CD4-positive, alpha-beta T cell treated with Interleukin-10 for 1 hour (primary cell): ENCODE results near the gene ARHGEF28.

ENCODE experiments used
- DNase-seq: peaks from one replicate; pipeline ENCODE4 v3.0.0-alpha.2; 2020

Gene ARHGEF28, protein sequence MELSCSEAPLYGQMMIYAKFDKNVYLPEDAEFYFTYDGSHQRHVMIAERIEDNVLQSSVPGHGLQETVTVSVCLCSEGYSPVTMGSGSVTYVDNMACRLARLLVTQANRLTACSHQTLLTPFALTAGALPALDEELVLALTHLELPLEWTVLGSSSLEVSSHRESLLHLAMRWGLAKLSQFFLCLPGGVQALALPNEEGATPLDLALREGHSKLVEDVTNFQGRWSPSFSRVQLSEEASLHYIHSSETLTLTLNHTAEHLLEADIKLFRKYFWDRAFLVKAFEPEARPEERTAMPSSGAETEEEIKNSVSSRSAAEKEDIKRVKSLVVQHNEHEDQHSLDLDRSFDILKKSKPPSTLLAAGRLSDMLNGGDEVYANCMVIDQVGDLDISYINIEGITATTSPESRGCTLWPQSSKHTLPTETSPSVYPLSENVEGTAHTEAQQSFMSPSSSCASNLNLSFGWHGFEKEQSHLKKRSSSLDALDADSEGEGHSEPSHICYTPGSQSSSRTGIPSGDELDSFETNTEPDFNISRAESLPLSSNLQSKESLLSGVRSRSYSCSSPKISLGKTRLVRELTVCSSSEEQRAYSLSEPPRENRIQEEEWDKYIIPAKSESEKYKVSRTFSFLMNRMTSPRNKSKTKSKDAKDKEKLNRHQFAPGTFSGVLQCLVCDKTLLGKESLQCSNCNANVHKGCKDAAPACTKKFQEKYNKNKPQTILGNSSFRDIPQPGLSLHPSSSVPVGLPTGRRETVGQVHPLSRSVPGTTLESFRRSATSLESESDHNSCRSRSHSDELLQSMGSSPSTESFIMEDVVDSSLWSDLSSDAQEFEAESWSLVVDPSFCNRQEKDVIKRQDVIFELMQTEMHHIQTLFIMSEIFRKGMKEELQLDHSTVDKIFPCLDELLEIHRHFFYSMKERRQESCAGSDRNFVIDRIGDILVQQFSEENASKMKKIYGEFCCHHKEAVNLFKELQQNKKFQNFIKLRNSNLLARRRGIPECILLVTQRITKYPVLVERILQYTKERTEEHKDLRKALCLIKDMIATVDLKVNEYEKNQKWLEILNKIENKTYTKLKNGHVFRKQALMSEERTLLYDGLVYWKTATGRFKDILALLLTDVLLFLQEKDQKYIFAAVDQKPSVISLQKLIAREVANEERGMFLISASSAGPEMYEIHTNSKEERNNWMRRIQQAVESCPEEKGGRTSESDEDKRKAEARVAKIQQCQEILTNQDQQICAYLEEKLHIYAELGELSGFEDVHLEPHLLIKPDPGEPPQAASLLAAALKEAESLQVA (N-terminal part only)

DNA sequence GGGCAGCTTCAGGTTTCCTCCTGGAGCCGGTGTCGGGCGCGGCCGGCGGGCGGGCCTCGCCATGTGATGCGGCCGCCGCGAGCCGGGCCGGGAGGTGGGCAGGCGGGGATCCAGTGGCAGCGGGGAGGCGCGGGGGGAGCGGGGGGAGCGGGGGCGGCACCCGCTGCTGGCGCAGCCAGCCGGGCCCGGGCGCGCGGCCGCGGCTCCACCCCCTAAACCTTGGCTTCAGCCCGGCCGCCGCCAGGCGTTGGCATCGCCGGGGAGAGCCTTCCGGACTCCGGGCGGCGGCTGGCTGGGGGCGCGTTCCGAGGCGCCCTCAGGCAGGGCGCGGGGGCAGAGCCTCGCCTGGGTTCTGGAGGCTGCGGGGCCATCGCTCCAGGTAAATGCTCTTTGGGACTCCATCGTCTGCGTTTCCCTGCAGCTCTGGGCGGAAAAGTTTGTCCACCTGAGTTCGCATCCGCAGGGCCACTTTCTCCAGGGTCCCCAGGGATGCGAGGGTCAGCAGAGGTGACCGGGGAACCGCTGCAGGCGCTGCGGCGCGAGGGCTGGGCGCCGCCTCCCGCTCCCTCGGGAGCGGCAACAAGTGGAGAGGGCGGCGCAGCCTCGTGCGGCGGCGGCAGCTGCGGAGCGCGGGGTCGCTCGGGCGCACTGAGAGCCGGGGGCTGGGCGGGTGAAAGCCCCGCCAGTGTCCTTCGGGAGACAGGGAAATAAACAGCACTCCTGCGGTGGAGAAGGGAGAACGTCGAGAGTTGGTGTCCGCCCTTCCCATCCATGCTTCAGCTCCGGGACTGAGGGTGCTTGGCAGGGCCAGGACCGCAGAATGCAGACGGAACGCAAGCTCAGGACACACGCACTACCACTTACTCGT lies at the start of gene ARHGEF28:
ARHGEF28 (plus strand) TSS at position 253 of the 868 bp plus-strand sequence. CDS start 58,656 bp downstream, outside the sequence.
- DNase-seq, result peak; percentile 33

DNA sequence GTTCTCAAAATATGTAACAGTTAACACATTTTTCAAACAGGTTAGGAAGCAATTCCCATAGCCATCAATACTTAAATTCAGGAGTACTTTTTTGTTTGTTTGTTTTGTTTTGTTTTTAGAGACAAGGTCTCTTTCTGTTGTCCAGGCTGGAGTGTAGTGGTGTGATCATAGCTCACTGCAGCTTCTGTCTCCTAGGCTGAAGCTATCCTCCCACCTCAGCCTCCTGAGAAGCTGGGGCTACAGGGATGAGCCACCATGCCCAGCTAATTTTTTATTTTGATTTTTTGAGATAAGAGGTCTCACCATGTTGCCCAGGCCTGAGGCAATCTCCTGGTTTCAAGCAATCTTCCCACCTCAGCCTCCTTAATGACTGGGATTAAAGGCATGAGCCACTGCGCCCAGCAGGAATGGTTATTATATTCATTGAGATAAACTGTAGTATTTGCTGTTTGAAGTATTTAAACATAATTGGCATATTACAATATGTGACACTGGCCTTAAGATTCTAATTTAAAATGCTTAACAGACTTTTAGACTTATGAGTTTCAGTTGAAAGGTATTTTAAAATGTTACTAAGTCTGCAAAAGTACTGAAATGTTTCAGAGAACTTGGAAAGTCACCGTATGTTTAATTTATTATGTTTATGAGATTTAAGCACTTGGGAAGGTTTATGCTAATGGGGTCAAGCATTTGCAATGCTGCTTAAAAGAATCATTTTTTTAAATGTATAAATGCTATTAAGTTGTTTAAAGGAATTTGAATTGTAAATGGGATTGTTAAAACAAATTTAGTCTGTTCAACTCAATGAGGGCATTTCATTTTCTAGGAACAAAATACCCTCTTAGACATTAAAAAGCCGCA lies 43.5 kb upstream of the ARHGEF28 start:
- DNase-seq, result no peak

DNA sequence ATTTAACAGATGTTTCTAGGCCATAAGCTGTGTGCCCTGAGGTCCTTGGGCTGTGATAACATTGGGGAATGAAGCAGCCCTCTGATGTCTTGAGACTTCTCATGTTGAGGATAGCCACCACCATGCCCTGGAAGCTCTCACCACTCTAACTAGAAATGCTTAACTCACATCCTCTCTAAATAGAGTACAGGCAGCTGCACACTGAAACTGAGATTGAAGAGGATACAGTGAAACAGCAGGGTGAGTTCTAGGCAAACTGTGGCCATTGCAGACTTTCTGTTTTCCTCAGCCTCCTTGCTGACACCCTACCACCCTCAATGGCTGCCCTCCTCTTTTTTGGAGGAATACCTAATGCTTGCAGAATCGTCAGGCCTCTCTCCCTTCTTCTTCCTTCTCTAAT lies 38.1 kb upstream of the ARHGEF28 start:
- DNase-seq, result no peak

DNA sequence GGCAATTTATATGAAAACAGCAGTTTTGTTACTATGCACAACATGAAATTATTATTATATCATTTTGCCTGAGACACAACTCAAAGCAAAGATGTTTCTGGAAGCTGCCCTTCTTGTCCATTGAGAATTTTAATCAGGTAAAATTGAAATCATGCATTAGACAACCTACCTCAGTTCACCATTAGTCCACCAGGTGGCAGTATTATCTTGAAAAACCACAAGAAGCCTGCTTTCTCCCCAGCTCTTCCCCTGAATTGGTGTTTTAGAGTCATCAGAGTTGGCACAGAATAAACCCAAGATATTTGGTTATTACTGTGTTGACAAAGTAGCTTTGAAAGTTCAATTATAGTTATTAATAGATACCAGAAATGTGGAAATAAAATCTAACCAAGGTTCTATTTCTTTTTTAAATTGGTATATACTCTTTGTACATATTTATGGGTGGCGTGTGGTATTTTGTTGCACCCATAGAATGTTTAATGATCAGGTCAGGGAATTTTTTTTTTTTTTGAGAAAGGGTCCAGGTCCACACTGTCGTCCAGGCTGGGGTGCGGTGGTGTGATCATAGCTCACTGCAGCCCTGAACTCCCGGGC lies 34.8 kb upstream of the ARHGEF28 start:
- DNase-seq, result peak; percentile 76

DNA sequence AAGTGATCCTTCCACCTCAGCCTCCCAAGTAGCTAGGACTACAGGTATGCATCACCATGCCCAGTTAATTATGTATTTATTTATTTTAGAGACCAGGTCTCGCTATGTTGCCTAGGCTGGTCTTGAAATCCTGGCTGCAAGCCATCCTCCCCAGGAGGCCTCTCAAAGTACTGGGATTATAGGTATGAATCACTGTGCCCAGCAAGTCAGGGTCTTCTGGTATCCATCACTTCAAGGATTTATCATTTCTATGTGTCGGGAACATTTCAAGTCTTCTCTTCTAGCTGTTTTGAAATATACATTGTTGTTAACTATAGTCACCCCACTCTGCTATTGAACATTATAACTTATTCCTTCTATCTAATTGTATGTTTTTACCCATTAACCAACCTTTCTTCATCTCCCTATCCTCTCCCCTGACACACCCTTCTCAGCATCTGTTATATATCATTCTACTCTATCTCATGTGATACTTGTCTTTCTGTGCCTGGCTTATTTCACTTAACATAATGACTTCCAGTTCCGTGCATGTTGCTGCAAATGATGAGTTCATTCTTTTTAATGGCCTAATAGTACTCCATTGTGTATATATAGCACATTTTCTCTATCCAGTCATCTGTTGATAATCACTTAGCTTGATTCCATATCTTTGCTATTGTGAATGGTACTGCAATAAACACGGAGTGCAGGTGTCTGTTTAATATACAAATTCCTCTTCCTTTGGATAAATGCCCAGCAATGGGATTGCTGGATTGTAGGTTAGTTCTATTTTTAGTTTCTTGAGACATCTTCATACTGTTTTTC lies 34.1 kb upstream of the ARHGEF28 start:
- no peak for DNase-seq

DNA sequence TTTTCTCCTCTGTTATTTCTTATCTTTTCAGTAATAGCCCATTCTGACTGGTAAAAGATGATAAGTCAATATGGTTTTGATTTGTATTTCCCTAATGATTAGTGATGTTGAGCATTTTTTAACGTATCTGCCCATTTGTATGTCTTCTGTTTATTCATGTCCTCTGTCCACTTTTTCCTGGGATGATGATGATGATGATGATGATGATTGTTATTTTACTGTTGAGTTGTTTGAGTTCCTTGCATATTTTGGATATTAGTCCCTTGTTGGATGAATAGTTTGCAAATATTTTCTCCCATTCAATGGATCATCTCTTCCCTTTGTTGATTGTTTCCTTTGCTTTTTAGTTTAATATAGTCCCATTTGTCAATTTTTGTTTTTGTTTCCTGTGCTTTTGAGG lies 33.4 kb upstream of the ARHGEF28 start:
- DNase-seq, result no peak

DNA sequence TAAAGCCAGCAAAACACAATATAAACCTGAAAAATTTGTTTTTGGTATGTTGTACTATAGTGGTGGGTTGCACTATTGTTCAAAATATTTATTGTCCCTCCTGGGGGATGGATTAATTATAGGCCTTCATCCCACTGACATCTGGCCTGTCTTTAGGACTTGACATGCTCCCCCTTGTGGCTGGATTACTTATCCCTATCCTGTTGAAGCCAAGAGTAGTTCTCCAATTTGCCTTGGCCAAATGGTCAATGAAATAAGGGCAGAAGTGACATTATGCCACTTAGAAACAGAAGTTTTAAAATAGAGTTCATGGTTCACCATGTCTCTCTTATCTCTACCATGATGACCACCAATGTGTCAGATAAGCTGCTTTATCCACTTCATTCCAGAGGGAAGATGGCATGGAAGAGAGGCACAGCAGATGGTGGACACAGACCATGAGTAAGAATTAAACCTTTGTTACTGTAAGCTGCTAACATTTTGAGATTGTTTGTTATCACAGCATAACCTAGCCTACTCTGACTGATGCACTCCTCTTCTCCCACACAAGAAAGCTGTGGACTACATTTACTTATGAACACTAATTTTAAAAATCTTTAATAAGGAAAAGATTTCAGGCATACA lies 29.2 kb upstream of the ARHGEF28 start:
- peak; percentile 9 for DNase-seq

- no peak for DNase-seq
Measured at GRCh38 chr5:73599380-73599779, 26.6 kb upstream of the ARHGEF28 start.

GRCh38 chr5:73603998-73604397 lies 22.0 kb upstream of the ARHGEF28 start:
- DNase-seq, result no peak

- no peak for DNase-seq
Measured at GRCh38 chr5:73605223-73606087, 20.5 kb upstream of the ARHGEF28 start.

DNA sequence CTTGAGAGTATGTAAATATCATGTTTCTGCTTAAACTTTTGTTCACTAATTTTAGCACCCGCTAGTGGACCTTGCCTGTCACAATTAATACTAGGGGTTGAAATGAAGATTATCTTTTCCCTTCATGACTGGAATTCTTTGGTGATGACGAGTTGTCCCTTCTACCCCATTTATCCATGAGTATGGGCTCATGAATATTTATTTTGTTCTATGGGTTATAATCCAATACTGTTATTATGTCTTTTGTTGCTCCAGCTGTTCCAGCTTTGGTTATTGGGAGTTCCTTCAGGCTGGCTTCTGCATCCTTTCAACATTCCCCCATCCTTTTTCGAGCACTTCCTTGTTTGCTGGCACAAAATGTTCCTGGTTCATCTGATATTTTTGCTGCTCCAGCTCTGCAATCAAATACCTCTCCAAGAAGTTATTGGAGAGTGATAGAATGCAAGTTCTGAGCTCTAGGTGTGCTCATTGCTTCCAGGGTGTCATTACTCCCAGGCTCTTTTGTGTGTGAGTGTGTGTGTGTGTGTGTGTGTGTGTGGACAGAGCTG lies 19.7 kb upstream of the ARHGEF28 start:
- no peak for DNase-seq

- no peak for DNase-seq
Measured at GRCh38 chr5:73607228-73607627, 18.8 kb upstream of the ARHGEF28 start.

DNA sequence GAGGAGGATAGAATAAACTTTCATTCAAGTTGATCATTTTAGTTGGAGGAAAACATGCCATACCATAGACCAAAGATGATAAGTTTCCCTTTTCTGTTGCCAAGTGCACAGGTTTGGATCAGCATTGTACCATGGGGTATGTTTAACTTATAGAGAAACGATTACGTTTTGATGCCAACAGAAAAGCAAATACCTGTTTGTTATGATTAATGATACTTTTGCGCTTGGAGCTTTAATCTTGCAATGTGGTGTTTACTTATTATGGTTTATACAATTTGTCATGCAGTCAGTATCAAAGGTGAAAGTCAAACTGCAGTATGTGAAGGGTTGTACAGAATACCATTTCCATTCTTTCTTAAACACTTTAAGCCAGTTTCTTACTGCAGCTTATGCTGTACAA lies 13.2 kb upstream of the ARHGEF28 start:
- no peak for DNase-seq

DNA sequence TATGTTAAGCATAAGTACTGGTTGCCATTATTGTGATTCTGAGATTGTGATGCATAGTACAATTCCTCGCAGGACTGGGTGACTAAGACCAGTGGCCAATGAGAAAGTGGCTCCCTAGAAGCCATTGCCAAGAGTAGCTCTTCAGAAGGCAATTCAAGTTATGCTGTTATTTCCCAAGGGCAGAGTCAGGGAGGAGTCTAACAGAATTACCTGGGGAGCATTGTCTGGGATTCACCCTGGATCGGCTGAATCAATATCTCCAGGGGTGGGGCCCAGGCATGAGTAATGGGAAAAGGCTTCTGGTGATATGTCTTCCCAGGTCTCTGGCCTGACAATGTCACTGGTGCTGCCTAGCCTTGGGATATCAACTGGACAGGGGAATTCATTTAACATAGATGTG lies 10.9 kb upstream of the ARHGEF28 start:
- no peak for DNase-seq

- DNase-seq, result no peak
Measured at GRCh38 chr5:73615947-73616346, 10.0 kb upstream of the ARHGEF28 start.

DNA sequence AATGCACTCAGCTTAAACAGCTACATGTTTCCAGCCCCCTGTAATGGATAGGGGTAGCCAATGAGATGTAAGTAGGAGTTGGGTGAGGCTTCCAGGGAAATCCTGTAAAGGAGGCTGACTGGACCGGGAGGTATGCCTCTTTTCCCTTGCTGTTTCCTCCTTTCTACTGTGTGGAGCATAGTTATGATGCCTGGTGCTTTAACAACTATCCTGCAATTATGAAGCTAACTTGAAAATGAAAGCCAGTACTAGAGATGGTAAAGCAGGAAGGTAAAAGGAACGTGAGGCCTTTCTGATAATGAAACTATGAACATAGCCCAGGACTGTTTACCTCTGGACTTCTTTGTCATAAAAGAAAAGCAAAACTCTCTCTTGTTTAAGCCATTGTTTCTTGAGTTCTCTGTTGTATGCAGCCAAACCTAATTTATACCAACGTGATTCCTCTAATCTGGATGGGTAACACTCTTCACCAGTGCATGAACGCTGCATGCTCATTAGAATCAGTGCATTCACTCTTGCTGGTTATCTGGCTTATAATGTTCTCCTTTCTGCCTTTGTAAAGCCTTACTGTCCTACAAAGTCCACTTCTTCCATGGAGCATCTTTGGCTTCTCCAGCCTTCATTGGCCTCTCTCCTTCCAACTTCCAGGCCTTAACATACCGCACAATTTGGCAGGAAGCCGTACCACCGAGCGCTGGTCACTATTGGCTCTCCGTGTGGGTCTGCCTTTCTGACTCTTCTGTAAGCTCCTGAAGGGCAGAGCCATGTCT lies 8.3 kb upstream of the ARHGEF28 start:
- DNase-seq, result no peak
